Smooth muscle cell (in vitro differentiated cells): ENCODE measurements around the gene SLC30A7. TPM values are rescaled to one million over a fixed set of nuclear protein-coding genes. Genes with fewer than 3 reads are reported as not detected.

ENCODE experiments used
- DNase-seq: peaks from one replicate; lab custom pipeline; 2025; ENCODE audit not compliant: unreplicated experiment; lab: John Stamatoyannopoulos, UW
- H2AFZ ChIP-seq: fragments of 200-600 bp; sonication (generic); 2 replicates; pipeline ENCODE4 v1.6.0; 2016; ENCODE audit warnings: antibody characterized with exemption, low read depth, mild to moderate bottlenecking
- H3F3A ChIP-seq: fragments of 200-600 bp; sonication (generic); 2 replicates; pipeline ENCODE4 v1.6.0; 2017; ENCODE audit warnings: antibody characterized with exemption, low read depth
- H3K27ac ChIP-seq: fragments of 200-600 bp; sonication (generic); 2 replicates; pipeline ENCODE4 v1.5.1; 2016; ENCODE audit warnings: low read depth, mild to moderate bottlenecking
- H3K27me3 ChIP-seq: fragments of 200-600 bp; sonication (generic); 2 replicates; pipeline ENCODE4 v1.6.1; 2016; ENCODE audit warnings: low read depth, mild to moderate bottlenecking
- H3K36me3 ChIP-seq: fragments of 200-600 bp; sonication (generic); 2 replicates; pipeline ENCODE4 v1.5.1; 2016; ENCODE audit warnings: low read depth
- H3K4me1 ChIP-seq: fragments of 200-600 bp; sonication (generic); 2 replicates; pipeline ENCODE4 v1.5.1; 2016; ENCODE audit warnings: low read depth
- H3K4me2 ChIP-seq: fragments of 200-600 bp; sonication (generic); 2 replicates; pipeline ENCODE4 v1.6.0; 2016; ENCODE audit warnings: mild to moderate bottlenecking
- H3K4me3 ChIP-seq: fragments of 200-600 bp; sonication (generic); 2 replicates; pipeline ENCODE4 v1.5.1; 2016; ENCODE audit warnings: mild to moderate bottlenecking
- H3K79me2 ChIP-seq: fragments of 200-600 bp; sonication (generic); 2 replicates; pipeline ENCODE4 v1.6.0; 2016; ENCODE audit warnings: low read depth, mild to moderate bottlenecking
- H3K9ac ChIP-seq: fragments of 200-600 bp; sonication (generic); 2 replicates; pipeline ENCODE4 v1.6.0; 2016; ENCODE audit warnings: low read depth
- H3K9me3 ChIP-seq: fragments of 200-600 bp; sonication (generic); replicated peaks from 2 replicates; pipeline ENCODE4 v1.5.1; 2016; ENCODE audit warnings: low read depth
- H4K20me1 ChIP-seq: fragments of 200-600 bp; sonication (generic); 2 replicates; pipeline ENCODE4 v1.6.0; 2016; ENCODE audit warnings: low read depth
- WGBS: methylation state at CpG from one replicate; pipeline ENCODE4 v1.1.7; 2016; ENCODE audit warnings: low lambda C conversion rate; 5-methylcytosine and 5-hydroxymethylcytosine counted together
- polyA plus RNA-seq: library from polyadenylated mRNA; unstranded; fragments of >200 nt; fragmentation: Nextera tagmentation; extraction: Ambion mirVana; gene quantifications from 2 replicates; pipeline ENCODE4 v1.2.1, GENCODE V29; 2016
- total RNA-seq: library from RNA; depleted of rRNA; stranded (reverse); fragments of >200 nt; gene quantifications from 2 replicates; pipeline ENCODE4 v1.2.3, GENCODE V29; 2014
- TF ChIP-seq, protein P1 (sequence below): fragments of 200-600 bp; sonication (generic); IDR thresholded peaks from 2 replicates; pipeline ENCODE4 v1.5.1; 2017; ENCODE audit warnings: borderline replicate concordance, mild to moderate bottlenecking, antibody characterized with exemption; ENCODE audit not compliant: insufficient read depth, poor library complexity, severe bottlenecking

SLC30A7 gene
- total and polyA plus RNA-seq, 2 experiments from 2014 or later, result 22.0 to 59.0 TPM

GRCh38 chr1:101028466-101028865 is 132.6 kb downstream of the SLC30A7 start:
- DNase-seq, result no peak
- H3K79me2 ChIP-seq, result peaks cover 20% of the 10 kb centered on the region
- no peak overlapping the region for H3K27ac ChIP-seq
- H2AFZ ChIP-seq, result no peak overlapping the region
- no peaks in the 10 kb centered on the region for H3K27me3 ChIP-seq
- no peaks in the 10 kb centered on the region for H3K36me3 ChIP-seq
- TF ChIP-seq, protein P1, sequence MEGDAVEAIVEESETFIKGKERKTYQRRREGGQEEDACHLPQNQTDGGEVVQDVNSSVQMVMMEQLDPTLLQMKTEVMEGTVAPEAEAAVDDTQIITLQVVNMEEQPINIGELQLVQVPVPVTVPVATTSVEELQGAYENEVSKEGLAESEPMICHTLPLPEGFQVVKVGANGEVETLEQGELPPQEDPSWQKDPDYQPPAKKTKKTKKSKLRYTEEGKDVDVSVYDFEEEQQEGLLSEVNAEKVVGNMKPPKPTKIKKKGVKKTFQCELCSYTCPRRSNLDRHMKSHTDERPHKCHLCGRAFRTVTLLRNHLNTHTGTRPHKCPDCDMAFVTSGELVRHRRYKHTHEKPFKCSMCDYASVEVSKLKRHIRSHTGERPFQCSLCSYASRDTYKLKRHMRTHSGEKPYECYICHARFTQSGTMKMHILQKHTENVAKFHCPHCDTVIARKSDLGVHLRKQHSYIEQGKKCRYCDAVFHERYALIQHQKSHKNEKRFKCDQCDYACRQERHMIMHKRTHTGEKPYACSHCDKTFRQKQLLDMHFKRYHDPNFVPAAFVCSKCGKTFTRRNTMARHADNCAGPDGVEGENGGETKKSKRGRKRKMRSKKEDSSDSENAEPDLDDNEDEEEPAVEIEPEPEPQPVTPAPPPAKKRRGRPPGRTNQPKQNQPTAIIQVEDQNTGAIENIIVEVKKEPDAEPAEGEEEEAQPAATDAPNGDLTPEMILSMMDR, result no peak
- 100% methylated on average over 2 of the region's 2 CpGs for WGBS
- no peaks in the 10 kb centered on the region for H3F3A ChIP-seq
- H3K9ac ChIP-seq, result no peak overlapping the region
- H4K20me1 ChIP-seq, result no peaks in the 10 kb centered on the region
- H3K4me2 ChIP-seq, result no peak overlapping the region
- H3K4me1 ChIP-seq, result peaks cover 9% of the 10 kb centered on the region
- H3K4me3 ChIP-seq, result no peak overlapping the region
- no peaks in the 10 kb centered on the region for H3K9me3 ChIP-seq

GRCh38 chr1:101029184-101029583 is 133.3 kb downstream of the SLC30A7 start:
- TF ChIP-seq, protein P1, result no peak
- Histone ChIP-seq H3K27ac (no peak overlapping the region), H3K27me3 (no peaks in the 10 kb centered on the region), H3F3A (no peaks in the 10 kb centered on the region), H3K9ac (no peak overlapping the region), H3K4me3 (no peak overlapping the region), H3K4me1 (peaks cover 9% of the 10 kb centered on the region), H3K9me3 (no peaks in the 10 kb centered on the region), H3K79me2 (peaks cover 20% of the 10 kb centered on the region), H4K20me1 (no peaks in the 10 kb centered on the region), H3K4me2 (no peak overlapping the region), H3K36me3 (no peaks in the 10 kb centered on the region), H2AFZ (no peak overlapping the region)
- 98% methylated on average over 1 of the region's 1 CpG for WGBS
- DNase-seq, result no peak

- WGBS, result 97% methylated on average over 4 of the region's 4 CpGs
- Histone ChIP-seq H3K9ac (no peak overlapping the region), H3K9me3 (no peaks in the 10 kb centered on the region), H3K27ac (no peak overlapping the region), H3K79me2 (peaks cover 20% of the 10 kb centered on the region), H3K4me2 (no peak overlapping the region), H4K20me1 (peaks cover 5% of the 10 kb centered on the region), H3K4me3 (no peak overlapping the region), H3F3A (no peaks in the 10 kb centered on the region), H3K4me1 (peaks cover 9% of the 10 kb centered on the region), H3K27me3 (no peaks in the 10 kb centered on the region), H3K36me3 (no peaks in the 10 kb centered on the region), H2AFZ (no peak overlapping the region)
- no peak for DNase-seq
- TF ChIP-seq, protein P1, result no peak
Observed at GRCh38 chr1:101030881-101031280, 135.0 kb downstream of the SLC30A7 start.

Other genes with a start within 250 kb of the SLC30A7 start
- 105 and 127 TPM in 2 replicates for gene VCAM1, start 176.3 kb upstream of the SLC30A7 start, total RNA-seq
- 48.6 and 63.8 TPM in 2 replicates for gene VCAM1, start 176.3 kb upstream of the SLC30A7 start, polyA plus RNA-seq
- gene EXTL2, start 1.2 kb upstream of the SLC30A7 start, total RNA-seq, result 54.3 and 62.8 TPM in 2 replicates
- gene EXTL2, start 1.2 kb upstream of the SLC30A7 start, polyA plus RNA-seq, result 39.0 and 51.9 TPM in 2 replicates
- gene DPH5, start 129.7 kb downstream of the SLC30A7 start, total RNA-seq, result 24.6 and 51.6 TPM in 2 replicates
- 15.5 and 15.7 TPM in 2 replicates for gene DPH5, start 129.7 kb downstream of the SLC30A7 start, polyA plus RNA-seq